DLD1 (cell line): Measurements from ENCODE around the gene BMP10.
"Not testable (repeated sequence)": the region's sequence is repeated elsewhere in the genome, so short reads cannot be mapped to it uniquely, and the experiment has no call there.

ENCODE experiments used
- in situ Hi-C: cut with HindIII; loops from 2 replicates; pipeline ENCODE4 v1.10.0; 2017; ENCODE audit warnings: low sequenced_read_pairs

Gene BMP10

DNA sequence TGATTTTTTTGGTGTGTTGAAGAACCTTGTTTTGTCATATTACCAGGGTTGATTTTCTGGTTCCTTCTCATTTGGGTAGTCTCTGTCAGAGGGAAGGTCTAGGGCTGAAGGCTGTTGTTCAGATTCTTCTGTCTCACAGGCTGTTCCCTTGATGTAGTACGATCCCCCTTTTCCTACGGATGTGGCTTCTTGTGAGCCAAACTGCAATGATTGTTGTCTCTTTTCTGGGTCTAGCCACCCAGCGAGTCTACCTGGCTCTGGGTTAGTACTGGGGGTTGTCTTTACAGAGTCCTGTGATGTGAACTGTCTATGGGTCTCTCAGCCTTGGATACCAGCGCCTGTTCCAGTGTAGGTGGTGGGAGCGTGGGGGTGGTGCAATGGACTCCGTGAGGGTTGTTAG, 24.8 kb upstream of the BMP10 start:
- in situ Hi-C loops: not testable (repeated sequence)

DNA sequence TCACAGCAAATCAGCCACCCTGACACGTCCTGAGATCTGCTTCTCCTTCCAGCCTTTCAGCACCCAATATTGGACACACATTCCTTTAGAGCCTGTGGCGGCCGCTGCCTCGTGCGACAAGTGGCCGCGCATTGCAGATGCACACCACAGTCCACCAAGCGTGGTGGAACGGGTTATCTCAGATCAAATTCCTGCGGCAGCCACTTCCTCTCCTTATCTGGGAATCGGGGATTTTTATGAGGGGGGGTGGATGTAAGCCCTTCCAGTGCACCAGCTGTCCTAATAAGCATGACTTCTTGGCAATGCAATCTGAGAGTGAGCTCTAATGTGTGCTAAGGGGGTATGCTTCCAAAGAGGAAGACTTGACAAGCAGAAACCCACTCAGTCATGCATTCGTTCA, 18.3 kb upstream of the BMP10 start:
- in situ Hi-C loops: no loop called here

- in situ Hi-C loops: no loop called here
Measured at GRCh38 chr2:68889021-68889420, 17.8 kb upstream of the BMP10 start.

GRCh38 chr2:68888038-68888704, 17.0 kb upstream of the BMP10 start:
- in situ Hi-C loops: no loop called here

DNA sequence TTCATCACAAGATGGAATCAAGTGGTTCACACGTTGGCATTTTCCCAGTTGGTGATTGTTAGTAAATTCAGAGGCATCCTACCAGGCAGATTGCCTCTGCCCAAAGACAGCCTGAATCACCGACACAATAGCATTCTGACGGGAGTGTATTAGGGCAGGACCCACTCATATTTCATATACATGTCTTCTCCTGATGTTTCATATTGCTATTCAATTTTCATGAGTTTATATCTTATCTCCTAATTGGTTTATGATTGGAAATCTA, 14.5 kb upstream of the BMP10 start:
- in situ Hi-C loops: no loop called here

GRCh38 chr2:68885074-68885810, 14.0 kb upstream of the BMP10 start:
- in situ Hi-C loops: no loop called here

DNA sequence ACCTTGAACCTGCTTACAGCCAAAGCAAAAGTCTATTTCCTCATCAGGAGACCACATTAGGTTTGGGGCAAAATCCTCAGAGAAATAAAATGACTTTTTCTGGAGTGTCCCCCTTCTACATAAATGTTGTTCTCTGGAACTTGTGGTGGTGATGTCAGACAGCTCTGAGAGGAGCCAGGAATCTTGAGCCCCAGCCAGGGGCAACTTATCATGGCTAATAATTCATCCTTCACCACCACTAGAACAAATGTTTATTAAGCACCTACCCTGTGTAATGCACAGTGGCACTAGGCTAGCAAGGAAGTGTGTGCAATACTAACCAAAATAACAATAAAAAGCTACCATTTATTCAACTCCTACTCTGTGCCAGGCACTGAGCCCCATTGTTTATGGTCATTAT, 9.0 kb upstream of the BMP10 start:
- in situ Hi-C loops: no loop called here

GRCh38 chr2:68879296-68879695, 8.1 kb upstream of the BMP10 start:
- in situ Hi-C loops: no loop called here

DNA sequence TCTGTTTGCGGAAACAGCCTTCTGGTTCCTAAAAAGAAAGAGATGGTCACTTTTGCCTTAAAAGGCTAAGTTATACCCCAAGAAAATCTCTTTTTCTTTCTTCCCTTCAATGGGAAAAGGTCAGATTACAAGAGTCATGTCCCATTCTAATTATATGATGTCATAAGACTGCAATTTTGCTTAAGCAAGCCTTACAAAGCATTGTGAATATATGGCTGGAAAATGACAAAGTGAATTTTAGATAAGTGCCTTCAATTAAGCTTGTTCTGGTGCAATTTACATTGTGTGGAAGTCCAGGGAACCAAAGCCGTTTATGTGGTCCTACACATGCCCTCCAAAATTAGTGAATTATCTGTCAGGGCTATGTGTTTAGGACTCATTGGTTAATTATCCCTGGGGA, 7.6 kb upstream of the BMP10 start:
- in situ Hi-C loops: no loop called here

DNA sequence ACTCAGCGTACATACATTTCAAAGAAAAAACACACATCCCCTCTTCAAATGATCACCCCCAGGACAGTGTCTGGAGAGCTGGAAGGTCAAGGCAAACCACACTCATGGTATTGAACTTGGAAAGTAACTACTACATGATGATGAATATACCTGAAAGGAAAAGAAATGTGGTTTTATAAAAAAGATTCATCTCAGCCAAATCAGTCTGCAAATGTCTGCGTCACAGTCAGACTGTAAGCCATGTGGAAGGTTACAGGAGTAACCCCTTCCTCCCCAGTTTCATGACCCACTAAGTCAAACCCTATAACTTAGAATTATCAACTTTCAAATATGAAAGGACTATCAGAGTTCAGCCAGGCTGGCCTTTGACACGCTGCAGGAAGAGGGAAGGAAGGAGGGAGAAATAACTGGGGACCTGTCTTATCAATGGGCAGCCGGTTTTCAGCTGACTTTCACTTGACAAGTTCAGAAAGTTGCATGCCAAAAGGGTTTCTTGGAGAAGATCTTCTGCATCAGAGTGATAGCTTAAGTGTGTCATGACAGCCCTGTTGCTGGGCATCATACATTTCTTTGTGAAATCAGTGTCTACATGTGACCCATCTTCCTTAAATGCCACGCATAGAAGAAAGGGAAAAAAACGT, 7.0 kb upstream of the BMP10 start:
- in situ Hi-C loops: no loop called here

- in situ Hi-C loops: no loop called here
Measured at GRCh38 chr2:68877079-68877772, 6.0 kb upstream of the BMP10 start.

DNA sequence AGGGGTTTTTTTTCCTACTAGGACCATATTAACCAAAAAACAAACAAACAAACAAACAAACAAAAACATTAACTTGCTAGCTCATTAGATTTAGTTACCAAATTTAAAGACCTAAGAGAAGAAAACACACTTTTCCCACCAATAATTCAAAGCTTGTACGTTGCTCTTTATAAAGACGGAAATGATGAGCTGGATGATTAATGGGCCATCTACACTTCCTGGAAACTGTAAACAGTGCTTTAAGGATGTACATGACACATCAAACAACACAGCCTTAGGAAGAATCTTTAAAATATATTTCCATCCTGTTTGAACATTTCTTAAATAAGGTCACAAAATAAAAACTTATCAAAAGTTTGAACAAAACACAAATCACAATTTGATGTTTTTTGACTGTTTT, 982 bp downstream of the BMP10 start:
- in situ Hi-C loops: no loop called here

- in situ Hi-C loops: no loop called here
Measured at GRCh38 chr2:68865108-68865507, 6.1 kb downstream of the BMP10 start.

GRCh38 chr2:68863996-68864395, 7.2 kb downstream of the BMP10 start:
- in situ Hi-C loops: no loop called here

DNA sequence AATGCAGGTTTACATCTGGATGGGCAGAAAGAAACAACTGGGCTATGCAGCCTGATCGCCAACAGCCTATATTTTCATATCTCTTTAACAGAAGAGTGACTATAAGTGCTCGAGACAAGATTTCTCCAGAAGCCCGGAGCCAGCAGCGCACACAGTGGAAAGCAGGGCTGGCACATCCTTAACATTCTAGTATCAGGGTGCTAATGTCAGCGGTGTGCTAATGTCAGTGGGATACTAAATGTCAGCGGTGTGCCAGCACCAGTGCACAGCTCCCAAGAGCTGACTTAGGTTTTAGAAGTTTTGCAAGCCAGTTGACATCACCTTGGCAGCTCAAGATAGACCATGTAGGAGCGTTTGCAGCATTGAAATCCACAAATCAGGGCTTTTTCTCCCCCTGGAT, 8.3 kb downstream of the BMP10 start:
- in situ Hi-C loops: no loop called here

- in situ Hi-C loops: no loop called here
Measured at GRCh38 chr2:68861330-68861729, 9.9 kb downstream of the BMP10 start.

DNA sequence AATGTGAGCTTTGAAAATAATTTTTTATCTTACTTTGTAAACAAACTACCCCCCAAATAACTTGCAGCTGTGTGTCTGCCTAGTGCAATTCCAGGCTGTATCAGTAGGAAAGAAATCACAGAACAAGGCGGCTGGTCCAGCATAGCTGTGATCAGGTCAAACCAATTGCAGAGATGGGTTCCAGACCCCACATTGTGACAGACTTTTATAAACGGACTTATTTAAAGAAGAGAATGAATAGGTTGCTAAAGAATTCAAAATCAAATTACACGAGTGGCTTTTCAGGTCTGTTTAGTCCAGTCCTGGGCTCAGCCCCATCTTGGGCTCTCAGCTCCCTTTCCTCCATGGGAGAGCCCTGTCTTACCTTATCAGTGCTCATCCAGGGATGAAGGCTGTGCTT, 11.1 kb downstream of the BMP10 start:
- in situ Hi-C loops: no loop called here

GRCh38 chr2:68857855-68858456, 13.2 kb downstream of the BMP10 start:
- in situ Hi-C loops: no loop called here

DNA sequence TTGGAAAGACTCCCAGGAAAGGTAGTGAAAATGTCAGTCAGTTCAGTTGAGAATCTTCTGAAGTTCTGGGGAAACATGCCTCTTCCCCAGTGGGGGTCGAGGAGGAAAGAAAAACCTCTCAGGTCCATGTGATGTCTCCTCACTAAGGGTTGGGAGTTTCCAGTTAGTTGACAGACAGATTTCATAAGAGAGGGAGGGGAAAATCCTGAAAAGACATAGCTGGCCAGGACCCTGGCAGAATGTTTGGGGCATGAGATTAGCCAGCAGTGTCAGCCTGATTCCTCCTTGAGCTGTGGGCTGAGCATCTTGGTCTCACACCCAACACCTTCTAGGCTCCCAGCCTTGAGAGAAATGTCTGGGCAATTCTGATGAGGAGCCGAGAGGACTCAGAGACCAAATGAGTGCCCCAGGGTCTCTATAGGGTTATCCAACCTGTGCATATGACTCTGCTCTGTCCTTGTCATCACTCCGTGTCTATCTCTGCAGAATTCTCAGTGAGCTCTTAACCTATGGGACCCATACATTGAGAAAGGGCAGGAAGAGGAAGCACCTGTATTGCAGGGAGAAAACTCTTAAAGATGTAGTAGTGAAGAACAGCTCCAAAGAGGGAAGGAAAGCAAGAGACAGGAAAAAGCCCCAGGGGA, 13.9 kb downstream of the BMP10 start:
- in situ Hi-C loops: no loop called here

GRCh38 chr2:68855550-68855949, 15.6 kb downstream of the BMP10 start:
- in situ Hi-C loops: no loop called here

- in situ Hi-C loops: no loop called here
Measured at GRCh38 chr2:68854476-68854875, 16.7 kb downstream of the BMP10 start.
